ENCODE measurements around the gene RNF26.

DNA sequence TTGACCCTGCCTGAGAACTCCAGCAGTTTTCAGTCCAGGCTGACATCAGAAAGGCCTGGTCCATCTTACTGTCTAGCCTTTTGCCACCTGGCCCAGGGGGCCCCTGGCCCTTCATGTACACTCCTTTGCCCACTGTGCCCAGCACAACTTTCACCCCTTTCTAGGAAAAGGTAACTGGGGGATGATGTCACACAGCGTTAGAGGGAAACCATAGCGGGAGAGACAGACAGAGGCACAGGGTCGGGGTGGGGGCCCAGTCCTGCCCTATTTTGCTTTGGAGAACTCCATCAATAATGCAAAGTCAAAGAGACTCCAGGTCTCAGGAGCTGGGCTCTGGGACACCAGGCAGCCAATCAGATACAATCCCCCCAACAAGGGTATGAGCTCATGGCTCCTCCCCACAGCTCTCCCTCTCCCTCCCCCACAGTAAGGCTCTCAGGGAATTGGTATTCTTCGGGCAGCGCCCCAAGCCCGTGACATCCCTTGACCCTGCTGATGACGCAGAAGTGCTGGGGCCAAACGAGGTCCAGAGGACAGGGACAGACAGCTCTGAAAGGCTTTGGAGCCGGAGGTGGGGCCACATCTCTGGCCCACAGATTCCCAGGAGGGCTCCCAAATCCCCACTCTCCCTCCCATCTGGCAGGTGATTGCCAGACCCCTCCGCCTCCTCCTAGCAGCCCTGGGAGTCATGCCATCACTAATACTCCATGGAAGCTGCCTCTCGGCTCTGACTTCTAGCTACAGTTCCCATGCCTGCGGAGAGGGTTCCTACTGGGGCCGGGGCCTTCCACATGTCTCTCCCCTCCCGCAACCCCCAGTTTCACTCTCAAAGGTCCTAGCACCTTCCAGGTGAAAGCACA, 41.2 kb downstream of the RNF26 start:
- TF ChIP-seq, protein P1, sequence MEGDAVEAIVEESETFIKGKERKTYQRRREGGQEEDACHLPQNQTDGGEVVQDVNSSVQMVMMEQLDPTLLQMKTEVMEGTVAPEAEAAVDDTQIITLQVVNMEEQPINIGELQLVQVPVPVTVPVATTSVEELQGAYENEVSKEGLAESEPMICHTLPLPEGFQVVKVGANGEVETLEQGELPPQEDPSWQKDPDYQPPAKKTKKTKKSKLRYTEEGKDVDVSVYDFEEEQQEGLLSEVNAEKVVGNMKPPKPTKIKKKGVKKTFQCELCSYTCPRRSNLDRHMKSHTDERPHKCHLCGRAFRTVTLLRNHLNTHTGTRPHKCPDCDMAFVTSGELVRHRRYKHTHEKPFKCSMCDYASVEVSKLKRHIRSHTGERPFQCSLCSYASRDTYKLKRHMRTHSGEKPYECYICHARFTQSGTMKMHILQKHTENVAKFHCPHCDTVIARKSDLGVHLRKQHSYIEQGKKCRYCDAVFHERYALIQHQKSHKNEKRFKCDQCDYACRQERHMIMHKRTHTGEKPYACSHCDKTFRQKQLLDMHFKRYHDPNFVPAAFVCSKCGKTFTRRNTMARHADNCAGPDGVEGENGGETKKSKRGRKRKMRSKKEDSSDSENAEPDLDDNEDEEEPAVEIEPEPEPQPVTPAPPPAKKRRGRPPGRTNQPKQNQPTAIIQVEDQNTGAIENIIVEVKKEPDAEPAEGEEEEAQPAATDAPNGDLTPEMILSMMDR (IDR thresholded peaks at IDR 0.05) = no peak
- TF ChIP-seq POLR2A (IDR thresholded peaks at IDR 0.05) = no peak
